NT2/D1 (cell line): ENCODE data around the gene NGDN.

Source experiments
- DNase-seq: peaks from one replicate; pipeline ENCODE4 v3.0.0-alpha.2; 2011; ENCODE audit warnings: low read depth, low spot score
- H3K27me3 ChIP-seq: 2 replicates; pipeline ENCODE4 v1.6.0; 2011; ENCODE audit warnings: mild to moderate bottlenecking; ENCODE audit not compliant: insufficient read length, insufficient read depth
- H3K36me3 ChIP-seq: 2 replicates; pipeline ENCODE4 v1.6.1; 2011; ENCODE audit warnings: mild to moderate bottlenecking, low read length, mixed read lengths; ENCODE audit not compliant: insufficient read depth, insufficient read length
- H3K4me1 ChIP-seq: 2 replicates; pipeline ENCODE4 v1.5.1; 2011; ENCODE audit not compliant: insufficient read depth, insufficient read length
- H3K4me3 ChIP-seq: 2 replicates; pipeline ENCODE4 v1.5.1; 2011; ENCODE audit warnings: low read depth; ENCODE audit not compliant: insufficient read length
- H3K9ac ChIP-seq: 2 replicates; pipeline ENCODE4 v1.6.0; 2011; ENCODE audit warnings: low read depth; ENCODE audit not compliant: insufficient read length
- H3K9me3 ChIP-seq: 2 replicates; pipeline ENCODE4 v1.5.1; 2011; ENCODE audit warnings: mild to moderate bottlenecking, low read length; ENCODE audit not compliant: insufficient read depth
- SUZ12 ChIP-seq: IDR thresholded peaks from 2 replicates; pipeline ENCODE4 v1.6.1; 2011; ENCODE audit not compliant: insufficient read length, insufficient read depth; ENCODE audit errors: extremely low read depth
- YY1 ChIP-seq: IDR thresholded peaks from 2 replicates; pipeline ENCODE4 v1.6.1; 2011; ENCODE audit not compliant: insufficient read length, insufficient read depth
- ZNF274 ChIP-seq: IDR thresholded peaks from 2 replicates; pipeline ENCODE4 v1.6.1; 2011; ENCODE audit warnings: mild to moderate bottlenecking, low read depth, low read length

NGDN gene

GRCh38 chr14:23521785-23522640, 52.5 kb downstream of the NGDN start:
- DNase-seq: no peak
- Histone ChIP-seq H3K4me3 (no peak overlapping the region), H3K9me3 (no peaks in the 10 kb centered on the region), H3K4me1 (no peaks in the 10 kb centered on the region), H3K36me3 (peaks cover 44% of the 10 kb centered on the region), H3K27me3 (no peaks in the 10 kb centered on the region), H3K9ac (no peak overlapping the region)
- TF ChIP-seq SUZ12 (no peak), ZNF274 (no peak), YY1 (no peak)

GRCh38 chr14:23522643-23523198, 53.2 kb downstream of the NGDN start:
- no peaks in the 10 kb centered on the region for H3K27me3 ChIP-seq
- H3K9ac ChIP-seq: no peak overlapping the region
- no peaks in the 10 kb centered on the region for H3K9me3 ChIP-seq
- DNase-seq: no peak
- H3K4me3 ChIP-seq: no peak overlapping the region
- H3K36me3 ChIP-seq: peaks cover 50% of the 10 kb centered on the region
- TF ChIP-seq ZNF274: no peak
- no peak for TF ChIP-seq SUZ12
- no peak for TF ChIP-seq YY1
- no peaks in the 10 kb centered on the region for H3K4me1 ChIP-seq

- H3K36me3 ChIP-seq: peaks cover 50% of the 10 kb centered on the region
- TF ChIP-seq ZNF274: no peak
- no peak for TF ChIP-seq SUZ12
- no peak for TF ChIP-seq YY1
- H3K9me3 ChIP-seq: no peaks in the 10 kb centered on the region
- H3K9ac ChIP-seq: no peak overlapping the region
- no peak overlapping the region for H3K4me3 ChIP-seq
- no peak for DNase-seq
- H3K4me1 ChIP-seq: no peaks in the 10 kb centered on the region
- H3K27me3 ChIP-seq: no peaks in the 10 kb centered on the region
Measured at GRCh38 chr14:23523229-23524016, 53.9 kb downstream of the NGDN start.

GRCh38 chr14:23524954-23525353, 55.5 kb downstream of the NGDN start:
- no peak for TF ChIP-seq ZNF274
- Histone ChIP-seq H3K9me3 (no peaks in the 10 kb centered on the region), H3K27me3 (no peaks in the 10 kb centered on the region), H3K4me1 (peaks cover 2% of the 10 kb centered on the region), H3K9ac (no peak overlapping the region), H3K36me3 (peaks cover 61% of the 10 kb centered on the region), H3K4me3 (no peak overlapping the region)
- DNase-seq: no peak

GRCh38 chr14:23525611-23526010, 56.1 kb downstream of the NGDN start:
- DNase-seq: no peak
- TF ChIP-seq YY1 (no peak), ZNF274 (no peak), SUZ12 (no peak)
- Histone ChIP-seq H3K9ac (no peak overlapping the region), H3K4me1 (peaks cover 2% of the 10 kb centered on the region), H3K27me3 (no peaks in the 10 kb centered on the region), H3K9me3 (no peaks in the 10 kb centered on the region), H3K36me3 (peaks cover 61% of the 10 kb centered on the region), H3K4me3 (no peak overlapping the region)
